ENCODE measurements around the gene CADPS2.

DNA sequence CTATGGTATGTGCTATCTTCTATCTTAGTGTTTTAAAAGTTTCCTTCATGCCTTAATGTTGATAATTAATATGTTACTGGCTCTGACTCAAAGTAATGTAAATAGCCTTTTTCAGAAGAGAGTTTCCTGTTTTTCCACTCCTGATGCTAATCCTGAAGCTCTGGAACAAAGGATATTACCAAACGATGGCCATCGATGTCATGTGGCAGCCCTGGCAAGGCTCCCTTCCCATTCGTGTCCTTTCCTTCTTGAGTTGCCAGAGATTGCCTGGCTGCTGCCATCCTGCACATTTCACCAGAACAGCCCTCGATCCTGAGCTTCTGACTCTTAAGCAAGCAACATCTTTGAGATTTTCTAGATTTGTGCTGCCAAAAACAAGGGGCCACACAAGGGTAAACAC, 233.4 kb downstream of the CADPS2 start:
- TF ChIP-seq POLR2A (IDR thresholded peaks at IDR 0.05) (no peak), EP300 (IDR thresholded peaks at IDR 0.05) (no peak)
- TF ChIP-seq, protein P1, sequence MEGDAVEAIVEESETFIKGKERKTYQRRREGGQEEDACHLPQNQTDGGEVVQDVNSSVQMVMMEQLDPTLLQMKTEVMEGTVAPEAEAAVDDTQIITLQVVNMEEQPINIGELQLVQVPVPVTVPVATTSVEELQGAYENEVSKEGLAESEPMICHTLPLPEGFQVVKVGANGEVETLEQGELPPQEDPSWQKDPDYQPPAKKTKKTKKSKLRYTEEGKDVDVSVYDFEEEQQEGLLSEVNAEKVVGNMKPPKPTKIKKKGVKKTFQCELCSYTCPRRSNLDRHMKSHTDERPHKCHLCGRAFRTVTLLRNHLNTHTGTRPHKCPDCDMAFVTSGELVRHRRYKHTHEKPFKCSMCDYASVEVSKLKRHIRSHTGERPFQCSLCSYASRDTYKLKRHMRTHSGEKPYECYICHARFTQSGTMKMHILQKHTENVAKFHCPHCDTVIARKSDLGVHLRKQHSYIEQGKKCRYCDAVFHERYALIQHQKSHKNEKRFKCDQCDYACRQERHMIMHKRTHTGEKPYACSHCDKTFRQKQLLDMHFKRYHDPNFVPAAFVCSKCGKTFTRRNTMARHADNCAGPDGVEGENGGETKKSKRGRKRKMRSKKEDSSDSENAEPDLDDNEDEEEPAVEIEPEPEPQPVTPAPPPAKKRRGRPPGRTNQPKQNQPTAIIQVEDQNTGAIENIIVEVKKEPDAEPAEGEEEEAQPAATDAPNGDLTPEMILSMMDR (IDR thresholded peaks at IDR 0.05) = no peak
